Stimulated activated memory B cell treated with anti-CD40 and anti-IgM and Interleukin-4, amounts not matched to agents 10 μg/mL and 1 μg/mL and 100 μg/mL, for 72 hours (primary cell): ENCODE results near the gene STK36.
"Not testable (repeated sequence)": the region's sequence is repeated elsewhere in the genome, so short reads cannot be mapped to it uniquely, and the experiment has no call there.

ENCODE experiments used
- ATAC-seq: fragments of 150-1000 bp; cut with Tn5 transposase; 2 replicates; pipeline ENCODE4 v1.10.0; 2021
- H3K27ac Mint-ChIP-seq: one replicate; pipeline ENCODE4 v1.8.0; 2022; ENCODE audit warnings: mild to moderate bottlenecking, mixed read lengths
- H3K27me3 Mint-ChIP-seq: one replicate; pipeline ENCODE4 v1.8.0; 2022; ENCODE audit warnings: mixed read lengths
- H3K36me3 Mint-ChIP-seq: one replicate; pipeline ENCODE4 v1.8.0; 2022; ENCODE audit warnings: mixed read lengths
- H3K4me1 Mint-ChIP-seq: one replicate; pipeline ENCODE4 v1.8.0; 2022; ENCODE audit warnings: mixed read lengths
- H3K4me3 Mint-ChIP-seq: one replicate; pipeline ENCODE4 v1.8.0; 2022; ENCODE audit warnings: mild to moderate bottlenecking, moderate library complexity, mixed read lengths
- H3K9me3 Mint-ChIP-seq: one replicate; pipeline ENCODE4 v1.8.0; 2022; ENCODE audit warnings: mixed read lengths

Gene STK36

GRCh38 chr2:218648088-218648786 lies 23.6 kb upstream of the STK36 start:
- Mint-ChIP-seq H3K4me3 (no peak overlapping the region), H3K36me3 (peaks cover 62% of the 10 kb centered on the region), H3K27me3 (no peaks in the 10 kb centered on the region), H3K9me3 (no peaks in the 10 kb centered on the region), H3K27ac (no peak overlapping the region), H3K4me1 (peaks cover 9% of the 10 kb centered on the region)
- peak; percentile 66 for ATAC-seq

GRCh38 chr2:218648787-218649100 lies 23.1 kb upstream of the STK36 start:
- Mint-ChIP-seq H3K9me3 (no peaks in the 10 kb centered on the region), H3K27me3 (no peaks in the 10 kb centered on the region), H3K4me1 (peaks cover 9% of the 10 kb centered on the region), H3K36me3 (peaks cover 62% of the 10 kb centered on the region), H3K4me3 (no peak overlapping the region), H3K27ac (no peak overlapping the region)
- ATAC-seq = no peak

GRCh38 chr2:218655751-218656150 lies 16.1 kb upstream of the STK36 start:
- no peak for ATAC-seq
- no peaks in the 10 kb centered on the region for H3K27me3 Mint-ChIP-seq
- H3K4me3 Mint-ChIP-seq = no peak overlapping the region
- no peaks in the 10 kb centered on the region for H3K9me3 Mint-ChIP-seq
- H3K4me1 Mint-ChIP-seq = peaks cover 45% of the 10 kb centered on the region
- H3K36me3 Mint-ChIP-seq = peaks cover 35% of the 10 kb centered on the region
- no peak overlapping the region for H3K27ac Mint-ChIP-seq

- peaks cover 45% of the 10 kb centered on the region for H3K4me1 Mint-ChIP-seq
- H3K4me3 Mint-ChIP-seq = peak overlapping the region; percentile 88
- peak; percentile 63 for ATAC-seq
- H3K27ac Mint-ChIP-seq = peak overlapping the region; percentile 80
- no peaks in the 10 kb centered on the region for H3K9me3 Mint-ChIP-seq
- H3K27me3 Mint-ChIP-seq = no peaks in the 10 kb centered on the region
- peaks cover 42% of the 10 kb centered on the region for H3K36me3 Mint-ChIP-seq
Measured at GRCh38 chr2:218658671-218659257, 13.1 kb upstream of the STK36 start.

GRCh38 chr2:218659258-218659987 lies 12.5 kb upstream of the STK36 start, which contains the start of the genes BCS1L and ZNF142:
BCS1L (plus strand) TSS chr2:218659683; CDS start chr2:218660988, 1,305 bp downstream.
ZNF142 (minus strand) TSS chr2:218659623; CDS start chr2:218656429, 3,194 bp downstream.
- Mint-ChIP-seq H3K36me3 (peaks cover 47% of the 10 kb centered on the region), H3K4me1 (peaks cover 45% of the 10 kb centered on the region), H3K27ac (peak within 1 kb of the TSS; percentile 80), H3K4me3 (peak within 1 kb of the TSS; percentile 88), H3K27me3 (no peaks in the 10 kb centered on the region), H3K9me3 (no peaks in the 10 kb centered on the region)
- peak; percentile 99 for ATAC-seq

GRCh38 chr2:218659988-218660358 lies 11.9 kb upstream of the STK36 start:
- Mint-ChIP-seq H3K27ac (peak overlapping the region; percentile 80), H3K36me3 (peaks cover 51% of the 10 kb centered on the region), H3K9me3 (no peaks in the 10 kb centered on the region), H3K4me3 (peak overlapping the region; percentile 88), H3K4me1 (peaks cover 45% of the 10 kb centered on the region), H3K27me3 (no peaks in the 10 kb centered on the region)
- no peak for ATAC-seq

GRCh38 chr2:218662377-218662776 lies 9.5 kb upstream of the STK36 start:
- H3K4me1 Mint-ChIP-seq = peaks cover 29% of the 10 kb centered on the region
- no peaks in the 10 kb centered on the region for H3K27me3 Mint-ChIP-seq
- no peaks in the 10 kb centered on the region for H3K9me3 Mint-ChIP-seq
- ATAC-seq = no peak
- H3K4me3 Mint-ChIP-seq = no peak overlapping the region
- peaks cover 55% of the 10 kb centered on the region for H3K36me3 Mint-ChIP-seq
- H3K27ac Mint-ChIP-seq = no peak overlapping the region

- no peak overlapping the region for H3K4me3 Mint-ChIP-seq
- H3K36me3 Mint-ChIP-seq = peaks cover 50% of the 10 kb centered on the region
- no peaks in the 10 kb centered on the region for H3K9me3 Mint-ChIP-seq
- H3K27ac Mint-ChIP-seq = no peak overlapping the region
- no peak for ATAC-seq
- H3K4me1 Mint-ChIP-seq = peaks cover 24% of the 10 kb centered on the region
- H3K27me3 Mint-ChIP-seq = no peaks in the 10 kb centered on the region
Measured at GRCh38 chr2:218662827-218663226, 9.1 kb upstream of the STK36 start.

- Mint-ChIP-seq H3K27ac (no peak overlapping the region), H3K4me3 (no peak overlapping the region), H3K27me3 (no peaks in the 10 kb centered on the region), H3K4me1 (peaks cover 13% of the 10 kb centered on the region), H3K9me3 (no peaks in the 10 kb centered on the region), H3K36me3 (peaks cover 49% of the 10 kb centered on the region)
- ATAC-seq = no peak
Measured at GRCh38 chr2:218663901-218664300, 8.0 kb upstream of the STK36 start.

- H3K4me1 Mint-ChIP-seq = peaks cover 9% of the 10 kb centered on the region
- H3K27me3 Mint-ChIP-seq = no peaks in the 10 kb centered on the region
- no peak overlapping the region for H3K27ac Mint-ChIP-seq
- H3K36me3 Mint-ChIP-seq = peaks cover 49% of the 10 kb centered on the region
- H3K4me3 Mint-ChIP-seq = no peak overlapping the region
- ATAC-seq = no peak
- no peaks in the 10 kb centered on the region for H3K9me3 Mint-ChIP-seq
Measured at GRCh38 chr2:218664653-218665052, 7.2 kb upstream of the STK36 start.

- Mint-ChIP-seq H3K36me3 (peaks cover 16% of the 10 kb centered on the region), H3K27ac (peak overlapping the region; percentile 96), H3K27me3 (no peaks in the 10 kb centered on the region), H3K9me3 (no peaks in the 10 kb centered on the region), H3K4me3 (peak overlapping the region; percentile 94), H3K4me1 (peaks cover 24% of the 10 kb centered on the region)
- no peak for ATAC-seq
Measured at GRCh38 chr2:218671097-218671653, 711 bp upstream of the STK36 start.

- H3K36me3 Mint-ChIP-seq = peaks cover 28% of the 10 kb centered on the region
- H3K9me3 Mint-ChIP-seq = no peaks in the 10 kb centered on the region
- H3K4me1 Mint-ChIP-seq = peaks cover 7% of the 10 kb centered on the region
- no peak overlapping the region for H3K27ac Mint-ChIP-seq
- H3K4me3 Mint-ChIP-seq = no peak overlapping the region
- no peak for ATAC-seq
- no peaks in the 10 kb centered on the region for H3K27me3 Mint-ChIP-seq
Measured at GRCh38 chr2:218679119-218679518, 7.2 kb downstream of the STK36 start.

- Mint-ChIP-seq H3K27me3 (no peaks in the 10 kb centered on the region), H3K4me3 (no peak overlapping the region), H3K36me3 (peaks cover 31% of the 10 kb centered on the region), H3K27ac (no peak overlapping the region), H3K4me1 (peaks cover 7% of the 10 kb centered on the region), H3K9me3 (no peaks in the 10 kb centered on the region)
- no peak for ATAC-seq
Measured at GRCh38 chr2:218680061-218680460, 8.2 kb downstream of the STK36 start.

GRCh38 chr2:218687400-218688060 lies 15.6 kb downstream of the STK36 start:
- H3K4me1 Mint-ChIP-seq, H3K27me3 Mint-ChIP-seq, ATAC-seq, H3K9me3 Mint-ChIP-seq, H3K27ac Mint-ChIP-seq, H3K4me3 Mint-ChIP-seq: not testable (repeated sequence)
- H3K36me3 Mint-ChIP-seq = peaks cover 38% of the 10 kb centered on the region

- Mint-ChIP-seq H3K4me3 (no peak overlapping the region), H3K27me3 (no peaks in the 10 kb centered on the region), H3K27ac (no peak overlapping the region), H3K9me3 (no peaks in the 10 kb centered on the region), H3K36me3 (peaks cover 57% of the 10 kb centered on the region), H3K4me1 (no peaks in the 10 kb centered on the region)
- ATAC-seq = no peak
Measured at GRCh38 chr2:218691234-218691633, 19.3 kb downstream of the STK36 start.
